ENCODE data around the gene CRCP.

The CRCP gene

GRCh38 chr7:66187905-66188304 is 73.3 kb downstream of the CRCP start:
- no peak for DNase-seq (ENCODE audit: low read depth in 2 of 2)

- DNase-seq (ENCODE audit: low read depth in 2 of 2), result no peak
These were observed 74.0 kb downstream of the CRCP start for GRCh38 chr7:66188645-66189044.

GRCh38 chr7:66189695-66190503 is 75.3 kb downstream of the CRCP start:
- DNase-seq (ENCODE audit: low read depth in 2 of 2), result no peak

GRCh38 chr7:66190504-66190857 is 75.8 kb downstream of the CRCP start:
- no peak for DNase-seq (ENCODE audit: low read depth in 2 of 2)

GRCh38 chr7:66193146-66193725 is 78.6 kb downstream of the CRCP start:
- DNase-seq (ENCODE audit: low read depth in 2 of 2), result no peak

GRCh38 chr7:66198469-66198868 is 83.8 kb downstream of the CRCP start:
- no peak for DNase-seq (ENCODE audit: low read depth in 2 of 2)

- DNase-seq (ENCODE audit: low read depth in 2 of 2), result no peak
These were observed 84.3 kb downstream of the CRCP start for GRCh38 chr7:66198956-66199355.

- no peak for DNase-seq (ENCODE audit: low read depth in 2 of 2)
These were observed 87.8 kb downstream of the CRCP start for GRCh38 chr7:66202441-66202840.
